Sigmoid colon (tissue), 4 donors: ENCODE measurements around the gene UBAP2.

Experiments used
- CTCF ChIP-seq, 4 experiments: fragments of 450-650 bp in 3 of 4; fragments of 200-600 bp in 1 of 4; IDR thresholded peaks; one replicate each; pipeline ENCODE4 v1.5.1; 2016 to 2019; ENCODE audit warnings: antibody characterized with exemption in 4 of 4, mild to moderate bottlenecking in 3 of 4, moderate library complexity in 2 of 4
- POLR2A ChIP-seq, 2 donors: fragments of 450-650 bp; IDR thresholded peaks; one replicate each; pipeline ENCODE4 v1.6.1; 2016; ENCODE audit warnings: antibody characterized with exemption in 2 of 2, mild to moderate bottlenecking in 2 of 2, moderate library complexity in 2 of 2
- POLR2AphosphoS5 ChIP-seq, 4 donors: sonication (generic); formaldehyde crosslinking; IDR thresholded peaks; one replicate each; pipeline ENCODE4 v1.6.1; 2017; ENCODE audit warnings: antibody characterized with exemption in 4 of 4

- TF ChIP-seq POLR2A (IDR thresholded peaks at IDR 0.05) = peak; percentile 77 to 88
- TF ChIP-seq CTCF (IDR thresholded peaks at IDR 0.05) = no peak
- TF ChIP-seq POLR2AphosphoS5 (IDR thresholded peaks at IDR 0.05) = peak; percentile 77 to 92 (median 91)
Measured at GRCh38 chr9:34048727-34049629, at the start of gene UBAP2.
